Pons (tissue), 1 donor: ENCODE measurements around the gene DYNLL1.
"Not testable (repeated sequence)": the region's sequence is repeated elsewhere in the genome, so short reads cannot be mapped to it uniquely, and the experiment has no call there.

ENCODE experiments used
- DNase-seq: peaks from one replicate; pipeline ENCODE4 v3.0.0-alpha.2; 2016; ENCODE audit warnings: low spot score

Gene DYNLL1

DNA sequence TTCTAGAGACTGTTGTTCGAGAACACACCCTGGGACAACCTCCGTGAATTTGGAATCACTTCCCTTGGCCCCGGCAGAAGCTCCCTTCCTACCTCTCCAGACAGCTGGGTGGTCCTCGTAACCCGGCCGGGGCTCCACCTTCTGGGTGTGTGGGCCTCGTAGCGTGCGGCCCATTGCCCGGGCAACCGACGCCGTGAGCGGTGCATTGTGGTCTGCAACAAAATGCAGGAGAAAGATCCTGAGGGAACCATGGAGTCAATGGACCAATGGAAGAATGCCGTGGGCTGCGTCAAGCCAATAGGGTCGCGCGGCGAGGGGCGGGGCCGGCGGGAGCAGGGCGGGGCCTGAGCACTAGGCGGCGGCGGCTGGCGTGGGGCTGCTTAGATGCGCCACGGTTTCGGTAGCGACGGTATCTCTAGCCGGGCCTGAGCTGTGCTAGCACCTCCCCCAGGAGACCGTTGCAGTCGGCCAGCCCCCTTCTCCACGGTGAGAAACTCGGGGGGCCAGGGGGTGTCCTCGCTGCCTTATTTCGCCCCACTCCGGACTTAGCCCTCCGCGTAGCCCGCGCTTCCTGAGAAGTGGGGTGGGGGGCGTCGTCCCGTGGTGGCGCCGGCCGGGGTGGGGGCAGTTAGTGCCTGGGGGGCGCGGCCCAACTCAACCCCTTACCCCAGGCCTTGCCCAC lies at the start of gene DYNLL1:
TSS of gene DYNLL1 (plus strand) at position 383 of the 682 bp plus-strand sequence. CDS start 309 bp downstream, outside the sequence.
- peak; percentile 92 for DNase-seq

DNA sequence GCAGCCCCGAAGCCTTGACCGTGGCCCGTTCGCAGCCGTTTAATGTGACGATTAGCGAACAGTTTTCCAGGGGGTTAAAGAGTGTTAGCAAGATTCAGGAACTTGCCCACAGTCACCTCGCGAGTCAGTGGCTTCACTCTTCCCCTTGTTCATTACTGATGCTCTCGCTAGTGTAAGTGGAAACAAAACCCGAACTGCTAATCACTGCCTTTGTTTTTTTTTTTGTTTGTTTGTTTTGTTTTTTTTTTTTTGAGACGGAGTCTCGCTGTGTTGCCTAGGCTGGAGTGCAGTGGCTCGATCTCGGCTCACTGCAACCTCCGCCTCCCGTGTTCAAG lies 49.1 kb upstream of the DYNLL1 start:
- not testable (repeated sequence) for DNase-seq

- DNase-seq = no peak
Measured at GRCh38 chr12:120447992-120448391, 47.9 kb upstream of the DYNLL1 start.

GRCh38 chr12:120452524-120452923 lies 43.4 kb upstream of the DYNLL1 start:
- not testable (repeated sequence) for DNase-seq

DNA sequence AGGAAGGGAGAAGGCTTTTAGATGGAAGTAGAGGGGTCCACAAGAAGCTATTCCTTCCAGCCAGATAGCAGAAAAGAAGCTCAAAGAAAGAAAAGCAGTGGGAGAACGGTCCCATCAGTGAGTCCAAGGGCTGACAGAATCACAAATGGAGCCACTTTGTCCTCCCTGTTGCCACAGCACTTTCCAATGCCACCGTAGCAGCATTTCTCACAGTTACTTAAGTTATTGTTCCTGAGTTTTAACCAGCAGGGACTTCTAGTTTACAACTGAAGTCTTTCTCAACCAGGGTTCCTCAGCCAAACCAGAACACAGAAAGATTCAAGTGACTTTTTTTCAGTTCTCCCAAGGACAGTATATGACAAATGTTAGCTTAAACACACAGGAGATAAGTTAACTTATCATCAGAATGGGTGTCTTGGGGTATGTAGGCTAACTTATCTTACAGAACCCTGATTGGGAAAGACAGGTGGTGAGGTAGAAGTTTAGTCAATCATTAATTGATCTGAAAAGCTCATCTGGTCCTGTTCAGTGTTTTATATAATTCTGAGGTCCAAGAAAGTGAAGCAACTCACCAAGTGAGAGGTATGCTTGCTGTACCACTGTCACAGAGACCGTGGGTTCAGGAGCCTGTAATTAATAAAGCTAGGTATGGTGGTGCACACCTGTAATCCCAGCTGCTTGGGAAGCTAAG lies 42.7 kb upstream of the DYNLL1 start:
- DNase-seq = no peak

- DNase-seq = no peak
Measured at GRCh38 chr12:120453977-120454376, 41.9 kb upstream of the DYNLL1 start.

DNA sequence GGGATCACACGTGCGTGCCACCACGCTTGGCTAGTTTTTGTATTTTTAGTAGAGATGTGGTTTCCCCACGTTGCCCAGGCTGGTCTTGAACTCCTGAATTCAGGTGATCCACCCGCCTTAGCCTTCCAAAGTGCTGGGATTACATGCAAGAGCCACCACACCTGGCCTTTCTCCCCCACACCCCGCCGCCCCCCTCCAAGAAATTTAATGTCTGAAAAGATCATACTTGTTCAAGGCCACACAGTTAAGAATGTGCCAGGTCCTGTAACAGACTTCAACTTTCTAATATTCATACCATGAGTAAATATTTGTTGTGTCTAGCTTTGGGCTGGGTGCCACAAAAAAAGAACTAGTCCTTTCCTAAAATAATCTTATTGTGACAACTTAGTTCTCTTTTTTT lies 40.6 kb upstream of the DYNLL1 start:
- DNase-seq = no peak

GRCh38 chr12:120457133-120457532 lies 38.8 kb upstream of the DYNLL1 start:
- DNase-seq = no peak

DNA sequence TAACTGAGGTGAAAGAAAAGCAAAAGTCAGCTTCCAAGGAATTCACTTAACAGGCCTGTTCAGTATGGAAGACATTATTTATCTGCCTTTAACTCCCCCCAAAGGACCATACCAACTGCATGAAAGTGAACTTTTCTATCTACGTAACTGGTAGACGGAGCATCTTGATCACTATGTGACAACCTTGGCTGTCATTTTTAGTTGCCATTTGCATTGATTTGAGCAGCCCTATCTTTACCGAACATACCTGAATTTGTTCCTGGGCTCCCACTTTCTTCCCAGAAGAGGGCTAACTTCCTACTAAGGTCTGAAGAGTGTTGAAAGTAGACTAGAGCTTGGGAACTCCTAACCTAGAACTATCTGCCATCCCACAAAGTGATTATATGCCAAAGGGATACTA lies 35.8 kb upstream of the DYNLL1 start:
- no peak for DNase-seq

DNA sequence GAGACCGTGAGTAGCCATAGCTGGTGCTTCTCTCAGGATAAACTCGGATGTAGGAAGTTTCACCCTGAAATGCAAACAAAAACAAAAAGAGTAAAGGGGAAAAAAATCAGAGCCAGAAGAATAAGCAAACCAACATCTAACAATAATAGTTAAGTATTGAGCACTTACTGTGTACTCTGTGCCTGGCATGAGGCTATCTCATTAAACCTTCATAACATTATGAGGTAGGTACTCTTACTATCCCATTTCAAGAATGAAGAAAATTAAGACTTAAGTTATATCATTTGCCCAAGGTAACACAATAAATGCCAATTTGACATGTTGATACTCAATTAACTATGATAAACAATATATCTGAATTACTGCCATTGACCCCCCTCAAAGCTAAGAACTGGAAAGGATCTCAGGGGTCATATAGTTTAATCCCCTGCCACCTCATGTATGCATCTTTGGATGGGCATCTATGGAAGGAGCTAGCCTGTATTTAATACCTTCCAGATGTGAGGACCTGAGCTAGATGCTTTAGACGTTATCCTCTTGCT lies 33.7 kb upstream of the DYNLL1 start:
- DNase-seq = no peak

GRCh38 chr12:120463712-120464111 lies 32.2 kb upstream of the DYNLL1 start:
- DNase-seq = no peak

- no peak for DNase-seq
Measured at GRCh38 chr12:120465756-120466155, 30.2 kb upstream of the DYNLL1 start.

DNA sequence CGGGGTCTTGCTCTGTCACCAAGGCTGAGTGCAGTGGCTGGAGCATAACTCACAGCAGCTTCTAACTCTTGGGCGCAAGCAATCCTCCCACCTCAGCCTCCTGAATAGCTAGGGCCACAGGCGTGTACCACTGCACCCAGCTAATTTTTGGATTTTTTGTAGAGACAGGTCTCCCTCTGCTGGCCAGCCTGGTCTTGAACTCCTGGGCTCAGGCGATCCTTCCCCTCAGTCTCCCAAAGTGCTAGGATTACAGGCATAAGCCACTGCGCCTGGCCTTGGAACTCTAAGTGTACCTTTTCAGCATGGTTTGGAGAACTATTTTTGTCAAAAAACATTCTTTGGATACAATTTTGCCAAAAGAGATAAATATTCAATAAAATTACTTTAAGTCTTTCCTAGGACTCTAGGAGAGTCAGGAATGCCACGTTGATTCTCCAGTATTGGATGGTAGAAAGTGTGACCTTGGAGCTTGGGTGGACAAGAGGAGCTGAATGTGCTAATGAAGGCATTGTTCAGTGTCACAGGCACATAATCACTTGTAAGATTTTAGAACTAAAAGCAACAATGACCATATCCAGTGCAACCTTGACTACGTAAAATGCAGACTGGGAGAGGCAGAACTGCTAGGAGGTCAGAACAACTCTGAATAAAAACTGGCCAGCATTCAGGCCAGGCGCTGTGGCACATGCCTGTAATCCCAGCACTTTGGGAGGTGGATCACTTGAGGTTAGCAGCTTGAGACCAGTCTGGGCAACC lies 29.2 kb upstream of the DYNLL1 start:
- DNase-seq = no peak

DNA sequence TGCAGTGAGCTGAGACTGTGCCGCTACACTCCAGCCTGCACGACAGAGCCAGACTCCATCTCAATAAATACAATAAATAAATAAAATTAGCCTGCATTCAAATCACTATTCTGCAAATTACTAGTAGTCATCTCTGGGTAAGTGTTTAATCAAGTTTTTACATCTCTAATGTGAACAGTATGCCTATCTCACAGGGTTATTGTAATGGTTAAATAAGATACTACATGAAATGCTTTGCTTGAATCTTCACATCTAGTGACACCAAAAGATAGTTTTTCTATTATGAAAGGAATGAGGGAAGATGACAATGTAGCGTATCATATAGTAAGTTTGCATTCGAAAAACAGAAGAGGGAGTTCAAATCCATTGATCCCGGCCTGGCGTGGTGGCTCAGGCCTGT lies 28.5 kb upstream of the DYNLL1 start:
- DNase-seq = no peak

DNA sequence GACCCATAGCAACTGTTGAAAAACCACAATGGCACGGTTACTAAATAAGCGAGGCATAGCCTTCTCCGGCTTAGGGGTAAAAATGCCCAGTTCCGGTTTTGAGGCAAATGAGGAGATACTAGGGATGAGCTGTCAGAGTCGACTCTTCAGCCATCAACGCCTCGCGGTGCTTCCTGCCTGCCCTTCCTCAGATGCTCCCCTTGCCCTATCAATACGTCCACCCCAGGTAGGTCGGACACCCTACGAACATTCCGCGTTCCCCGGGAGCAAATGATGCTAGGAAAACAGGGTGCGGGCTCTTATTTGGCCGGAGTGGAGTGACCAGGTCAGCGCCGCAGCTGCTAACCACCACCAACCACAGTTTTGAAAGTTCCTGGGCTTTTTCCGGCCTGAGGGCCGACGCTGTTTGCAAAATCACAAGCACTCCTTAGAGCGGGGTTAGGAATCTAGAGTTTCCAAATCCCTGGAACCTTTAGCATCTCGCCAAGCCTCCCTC lies 27.5 kb upstream of the DYNLL1 start:
- DNase-seq = no peak

DNA sequence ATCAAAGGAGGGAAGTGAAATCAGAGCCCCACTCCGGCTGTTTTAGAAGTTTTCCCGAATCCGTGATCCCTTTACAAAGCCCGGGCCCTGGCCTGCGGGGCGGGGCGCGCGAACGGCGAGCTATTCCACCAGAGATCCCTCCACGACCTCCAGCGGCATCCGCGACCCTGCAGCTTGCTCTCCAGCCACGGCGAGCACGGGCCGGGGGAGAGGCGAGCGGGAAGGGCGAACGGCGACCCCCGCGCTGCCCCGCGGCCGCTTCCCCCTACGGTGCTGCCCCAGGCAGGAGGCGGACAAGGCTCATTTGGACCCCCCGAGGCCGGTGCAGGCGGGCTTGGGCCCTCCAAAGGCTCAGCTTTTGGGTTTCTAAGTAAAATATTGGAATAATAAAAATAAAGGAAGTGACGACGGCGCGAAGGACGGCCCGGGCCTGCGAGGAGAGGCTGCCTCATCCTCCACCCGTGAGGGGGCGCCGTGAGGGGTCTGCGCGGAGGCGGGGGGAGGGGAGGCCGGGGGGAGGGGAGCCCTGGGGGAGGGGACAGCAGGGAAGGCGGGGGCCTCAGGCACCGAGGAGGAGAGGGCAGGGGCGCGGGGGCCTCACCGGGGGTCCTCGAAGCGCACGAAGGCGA lies 27.0 kb upstream of the DYNLL1 start:
- DNase-seq = no peak

DNA sequence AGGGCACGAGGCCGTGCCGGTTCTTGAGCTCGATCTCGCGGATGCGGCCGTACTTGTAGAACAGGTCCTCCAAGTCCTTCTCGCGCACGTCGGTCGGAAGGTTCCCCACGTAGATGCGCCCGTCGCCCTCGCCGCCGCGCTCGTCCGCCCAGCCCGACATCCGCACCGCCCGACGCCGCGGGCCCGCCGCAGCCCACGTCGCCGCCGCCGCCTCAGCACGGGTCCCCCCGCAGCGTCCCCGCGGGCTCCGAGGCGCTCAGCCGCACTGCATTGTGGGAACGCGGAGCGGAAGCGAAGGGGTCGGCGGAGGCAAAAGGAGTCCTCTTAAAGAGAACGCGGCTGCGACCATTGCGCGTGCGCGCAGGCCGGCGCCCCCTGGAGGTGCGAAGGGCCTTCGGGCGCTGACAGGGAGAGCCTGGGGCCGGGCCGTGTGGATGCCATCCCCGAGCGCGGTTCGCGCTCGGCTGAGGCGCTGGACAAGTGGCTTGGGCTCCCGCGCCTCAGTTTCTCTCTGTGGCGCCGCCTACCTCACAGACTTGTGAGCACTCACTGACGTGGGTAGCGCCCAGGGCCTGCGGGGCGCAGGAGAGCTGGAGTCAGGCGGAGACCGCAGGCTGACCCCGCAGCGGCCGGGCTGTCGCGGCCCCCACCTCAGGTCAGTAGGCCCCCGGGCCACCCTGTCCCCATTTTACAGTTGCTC lies 26.3 kb upstream of the DYNLL1 start, which contains the start of gene SRSF9:
TSS of gene SRSF9 (minus strand) at position 299 of the 700 bp plus-strand sequence. CDS start at position 160, 139 bp downstream.
- DNase-seq = peak; percentile 97

DNA sequence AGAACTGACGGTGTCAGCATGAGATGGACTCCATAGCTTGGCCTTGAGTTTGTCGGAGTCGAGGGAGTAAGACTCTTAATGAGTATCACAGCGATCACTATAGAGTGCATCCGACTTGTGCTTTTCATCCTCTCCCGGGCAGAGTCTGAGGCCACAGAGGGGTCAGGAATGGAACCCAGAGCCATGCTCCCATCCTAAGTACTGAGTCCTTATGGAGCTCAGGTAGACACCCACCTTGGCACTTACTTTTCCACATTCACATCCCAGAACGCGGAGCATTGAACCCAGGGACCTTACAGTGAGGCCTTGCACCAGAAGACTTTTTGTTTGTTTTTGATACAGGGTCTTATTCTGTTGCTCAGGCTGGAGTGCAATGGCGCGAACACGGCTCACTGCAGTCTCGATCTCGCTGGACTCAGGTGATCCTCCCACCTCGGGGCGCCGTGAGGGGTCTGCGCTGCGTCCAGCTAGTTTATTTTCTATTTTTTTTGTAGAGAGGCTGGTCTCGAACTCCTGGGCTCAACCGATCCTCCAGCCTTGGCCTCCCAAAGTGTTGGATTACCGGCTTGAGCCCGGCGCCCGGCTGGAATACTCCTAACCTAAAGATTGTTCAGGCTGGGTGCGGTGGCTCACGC lies 25.6 kb upstream of the DYNLL1 start:
- DNase-seq = no peak

DNA sequence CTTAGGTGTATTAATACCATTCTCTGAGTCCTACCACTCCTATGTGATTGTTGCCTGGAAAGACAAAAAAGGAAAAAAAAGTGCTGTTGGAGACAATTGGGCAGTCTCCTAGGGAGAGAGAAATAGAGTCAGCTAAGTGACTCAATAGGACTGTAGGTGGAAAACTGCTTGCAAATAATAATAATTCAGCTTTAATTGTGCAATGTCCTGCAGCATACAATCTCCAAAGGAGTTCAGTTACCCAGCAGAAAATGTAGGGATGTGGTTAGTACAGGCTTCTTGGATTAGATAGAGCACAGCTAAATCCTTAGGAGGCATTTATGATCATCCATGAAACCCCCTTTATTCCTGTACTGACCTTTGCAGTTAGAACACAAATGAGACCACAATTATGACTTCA lies 23.4 kb upstream of the DYNLL1 start:
- no peak for DNase-seq

DNA sequence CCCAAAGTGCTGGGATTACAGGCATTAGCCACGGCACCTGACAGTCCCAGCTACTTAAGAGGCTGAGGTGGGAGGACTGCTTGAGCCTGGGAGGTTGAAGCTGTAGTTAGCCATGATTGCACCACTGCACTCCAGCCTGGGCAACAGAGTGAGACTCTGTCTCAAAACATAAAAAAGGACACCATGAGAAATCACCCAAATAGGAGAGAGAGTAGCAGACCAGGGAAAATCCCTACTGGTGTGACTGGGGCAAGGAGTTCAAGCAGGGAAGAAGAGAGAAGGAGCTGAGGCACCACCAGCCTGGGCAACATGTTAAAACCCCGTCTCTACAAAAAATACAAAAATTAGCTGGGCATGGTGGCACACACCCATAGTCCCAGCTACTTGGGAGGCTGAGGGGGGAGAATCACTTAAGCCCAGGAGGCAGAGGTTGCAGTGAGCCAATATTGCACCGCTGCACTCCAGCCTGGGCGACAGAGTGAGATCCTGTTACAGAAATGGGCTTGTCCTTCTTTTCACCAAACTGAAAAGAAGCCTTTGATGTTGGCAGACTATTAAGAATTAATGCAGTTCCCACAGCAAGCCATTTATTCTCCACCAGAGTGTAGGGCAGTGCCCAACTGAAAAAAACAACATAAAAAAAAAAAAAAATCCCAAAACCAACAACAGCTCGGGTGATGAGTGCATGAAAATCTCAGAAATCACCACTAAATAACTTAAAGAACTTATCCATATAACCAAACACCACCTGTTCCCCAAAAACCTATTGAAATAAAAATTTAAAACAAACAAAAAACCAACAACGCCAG lies 21.9 kb upstream of the DYNLL1 start:
- no peak for DNase-seq
